Measurements from ENCODE around the gene PRMT6. TPM values are rescaled to one million over a fixed set of nuclear protein-coding genes. Genes with fewer than 3 reads are reported as not detected.

Gene PRMT6
- total RNA-seq (1 to 10 TPM; 6.1 to 7.9 TPM), total RNA-seq (8.0 to 42.2 (median 25.7) reads per million in 172 experiments)
- 9.2 TPM for polyA plus RNA-seq (2013, experiment 1 of 2)
- 7.7 TPM for polyA plus RNA-seq (2013, experiment 2 of 2)

DNA sequence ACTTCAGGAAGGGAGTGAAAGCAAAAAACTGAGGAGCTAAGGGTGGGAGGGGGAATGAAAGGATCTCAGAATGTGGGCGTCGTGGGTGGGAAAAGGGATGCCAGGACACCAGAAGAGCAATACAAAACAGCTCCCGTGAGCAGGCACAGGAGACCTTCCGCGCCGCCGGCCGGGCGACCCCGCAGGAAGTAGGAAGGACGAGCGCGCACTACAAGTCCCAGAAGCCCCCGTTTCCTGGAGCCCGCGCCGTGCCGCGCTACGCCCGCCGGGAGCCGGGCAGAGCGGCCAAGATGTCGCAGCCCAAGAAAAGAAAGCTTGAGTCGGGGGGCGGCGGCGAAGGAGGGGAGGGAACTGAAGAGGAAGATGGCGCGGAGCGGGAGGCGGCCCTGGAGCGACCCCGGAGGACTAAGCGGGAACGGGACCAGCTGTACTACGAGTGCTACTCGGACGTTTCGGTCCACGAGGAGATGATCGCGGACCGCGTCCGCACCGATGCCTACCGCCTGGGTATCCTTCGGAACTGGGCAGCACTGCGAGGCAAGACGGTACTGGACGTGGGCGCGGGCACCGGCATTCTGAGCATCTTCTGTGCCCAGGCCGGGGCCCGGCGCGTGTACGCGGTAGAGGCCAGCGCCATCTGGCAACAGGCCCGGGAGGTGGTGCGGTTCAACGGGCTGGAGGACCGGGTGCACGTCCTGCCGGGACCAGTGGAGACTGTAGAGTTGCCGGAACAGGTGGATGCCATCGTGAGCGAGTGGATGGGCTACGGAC, at the start of gene PRMT6:
TSS of gene PRMT6 (plus strand) at position 249 of the 771 bp plus-strand sequence. CDS start at position 291, 42 bp downstream.
- H3K36me3 Mint-ChIP-seq (ENCODE audit: low read depth), result peaks cover 29% of the 10 kb centered on the region
- H3K9me3 ChIP-seq (ENCODE audit: control insufficient read depth in 1 of 2, insufficient read depth in 1 of 2, low read length in 2 of 2), result no peaks in the 10 kb centered on the region
- H3K27me3 ChIP-seq (ENCODE audit: control insufficient read depth in 1 of 2, insufficient read depth in 2 of 2, low read length in 2 of 2), result no peaks in the 10 kb centered on the region
- intact Hi-C loops (cut with DNase I, micrococcal nuclease), result loop anchor here in 1 of 2 experiments (2.0 kb wide), 1 partner anchor 86 kb away; no protein-coding TSS in a partner anchor
- peaks cover 27% of the 10 kb centered on the region for H3K4me1 Mint-ChIP-seq (ENCODE audit: low read depth)
- POLR2A ChIA-PET, result interaction anchor here (0.9 to 2.9 kb wide), 3 partner anchors 9 to 15 kb away, joined by 3 to 11 read pairs (median 4); no protein-coding TSS in a partner anchor
- H3K4me3 ChIP-seq (ENCODE audit: low read length), result peak within 1 kb of the TSS; percentile 96
- H3K27ac Mint-ChIP-seq, result peak within 1 kb of the TSS; percentile 96
- peaks cover 17% of the 10 kb centered on the region for H3K4me1 ChIP-seq (ENCODE audit: insufficient read depth, low read length)
- H3K27ac ChIP-seq (ENCODE audit: low read depth in 1 of 2, low read length in 2 of 2), result peak within 1 kb of the TSS; percentile 65 to 71
- H3K27me3 Mint-ChIP-seq, result no peaks in the 10 kb centered on the region
- peak; percentile 62 to 89 (median 77) for DNase-seq
- H3K9me3 Mint-ChIP-seq, result no peaks in the 10 kb centered on the region
- peak within 1 kb of the TSS; percentile 98 for H3K4me3 Mint-ChIP-seq
- TF ChIP-seq, protein P1, sequence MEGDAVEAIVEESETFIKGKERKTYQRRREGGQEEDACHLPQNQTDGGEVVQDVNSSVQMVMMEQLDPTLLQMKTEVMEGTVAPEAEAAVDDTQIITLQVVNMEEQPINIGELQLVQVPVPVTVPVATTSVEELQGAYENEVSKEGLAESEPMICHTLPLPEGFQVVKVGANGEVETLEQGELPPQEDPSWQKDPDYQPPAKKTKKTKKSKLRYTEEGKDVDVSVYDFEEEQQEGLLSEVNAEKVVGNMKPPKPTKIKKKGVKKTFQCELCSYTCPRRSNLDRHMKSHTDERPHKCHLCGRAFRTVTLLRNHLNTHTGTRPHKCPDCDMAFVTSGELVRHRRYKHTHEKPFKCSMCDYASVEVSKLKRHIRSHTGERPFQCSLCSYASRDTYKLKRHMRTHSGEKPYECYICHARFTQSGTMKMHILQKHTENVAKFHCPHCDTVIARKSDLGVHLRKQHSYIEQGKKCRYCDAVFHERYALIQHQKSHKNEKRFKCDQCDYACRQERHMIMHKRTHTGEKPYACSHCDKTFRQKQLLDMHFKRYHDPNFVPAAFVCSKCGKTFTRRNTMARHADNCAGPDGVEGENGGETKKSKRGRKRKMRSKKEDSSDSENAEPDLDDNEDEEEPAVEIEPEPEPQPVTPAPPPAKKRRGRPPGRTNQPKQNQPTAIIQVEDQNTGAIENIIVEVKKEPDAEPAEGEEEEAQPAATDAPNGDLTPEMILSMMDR (IDR thresholded peaks at IDR 0.05), result no peak
- ATAC-seq (ENCODE audit: poor library complexity), result peak; percentile 96
- CTCF ChIA-PET, result no interaction called here
- peaks cover 8% of the 10 kb centered on the region for H3K36me3 ChIP-seq (ENCODE audit: insufficient read depth, low read length)

DNA sequence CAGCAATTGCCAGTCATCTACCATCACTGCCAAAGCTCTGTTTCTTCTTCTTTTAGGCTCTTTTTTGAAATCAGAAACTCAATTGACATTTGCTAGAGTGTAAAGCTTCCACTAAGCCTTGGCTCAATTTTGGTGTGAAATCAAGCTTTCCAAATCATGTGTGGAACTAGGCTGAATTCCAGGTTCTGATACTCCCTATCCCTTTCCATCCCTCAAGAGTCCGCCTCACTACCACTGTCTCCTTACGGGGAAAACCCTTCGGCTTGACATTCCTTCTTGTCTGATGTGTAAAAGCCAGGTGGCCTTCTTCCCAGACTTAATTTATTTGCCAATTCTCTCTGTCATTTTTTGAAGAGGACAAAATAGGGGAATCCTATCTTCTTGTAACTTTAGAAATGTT, 47.2 kb upstream of the PRMT6 start:
- no peak overlapping the region for H3K4me3 ChIP-seq (ENCODE audit: low read length)
- DNase-seq, result no peak
- H3K36me3 ChIP-seq (ENCODE audit: insufficient read depth, low read length), result no peaks in the 10 kb centered on the region
- no peak overlapping the region for H3K4me3 Mint-ChIP-seq
- no peak overlapping the region for H3K27ac ChIP-seq (ENCODE audit: low read depth in 1 of 2, low read length in 2 of 2)
- H3K27me3 Mint-ChIP-seq, result peaks cover 25% of the 10 kb centered on the region
- no peak for ATAC-seq (ENCODE audit: poor library complexity)
- no peaks in the 10 kb centered on the region for H3K36me3 Mint-ChIP-seq (ENCODE audit: low read depth)
- no peaks in the 10 kb centered on the region for H3K27me3 ChIP-seq (ENCODE audit: control insufficient read depth in 1 of 2, insufficient read depth in 2 of 2, low read length in 2 of 2)
- no peaks in the 10 kb centered on the region for H3K9me3 Mint-ChIP-seq
- intact Hi-C loops (cut with DNase I, micrococcal nuclease), result no loop called here
- no peaks in the 10 kb centered on the region for H3K9me3 ChIP-seq (ENCODE audit: control insufficient read depth in 1 of 2, insufficient read depth in 1 of 2, low read length in 2 of 2)
- H3K27ac Mint-ChIP-seq, result no peak overlapping the region
- ChIA-PET POLR2A (no interaction called here), CTCF (no interaction called here)
- no peaks in the 10 kb centered on the region for H3K4me1 Mint-ChIP-seq (ENCODE audit: low read depth)
- no peaks in the 10 kb centered on the region for H3K4me1 ChIP-seq (ENCODE audit: insufficient read depth, low read length)
- TF ChIP-seq, protein P1 (IDR thresholded peaks at IDR 0.05), result no peak

DNA sequence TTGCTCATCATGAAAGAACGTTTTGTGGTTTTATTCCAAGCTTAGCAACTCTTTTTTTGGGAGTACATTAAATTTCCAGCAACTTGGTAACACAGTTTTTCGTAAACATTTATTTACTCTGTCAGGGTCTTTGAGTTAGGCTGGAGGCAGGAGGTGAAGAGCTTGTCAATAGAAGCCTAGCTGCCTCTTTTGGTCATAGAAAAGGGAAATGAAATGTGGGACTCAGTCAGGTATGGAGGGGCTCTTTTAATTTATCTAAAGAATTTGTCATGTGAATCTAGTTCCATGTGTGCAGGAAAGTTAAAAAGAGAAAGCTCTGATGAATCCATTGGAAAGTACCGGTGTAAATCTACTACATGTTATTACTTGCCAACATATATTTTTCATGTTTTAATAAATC, 45.9 kb upstream of the PRMT6 start:
- no peak overlapping the region for H3K4me3 ChIP-seq (ENCODE audit: low read length)
- no peaks in the 10 kb centered on the region for H3K27me3 ChIP-seq (ENCODE audit: control insufficient read depth in 1 of 2, insufficient read depth in 2 of 2, low read length in 2 of 2)
- H3K36me3 ChIP-seq (ENCODE audit: insufficient read depth, low read length), result no peaks in the 10 kb centered on the region
- H3K9me3 Mint-ChIP-seq, result no peaks in the 10 kb centered on the region
- H3K36me3 Mint-ChIP-seq (ENCODE audit: low read depth), result no peaks in the 10 kb centered on the region
- no peaks in the 10 kb centered on the region for H3K9me3 ChIP-seq (ENCODE audit: control insufficient read depth in 1 of 2, insufficient read depth in 1 of 2, low read length in 2 of 2)
- H3K27me3 Mint-ChIP-seq, result peaks cover 35% of the 10 kb centered on the region
- CTCF ChIA-PET, result no interaction called here
- H3K4me1 ChIP-seq (ENCODE audit: insufficient read depth, low read length), result no peaks in the 10 kb centered on the region
- H3K4me1 Mint-ChIP-seq (ENCODE audit: low read depth), result no peaks in the 10 kb centered on the region
- no peak for ATAC-seq (ENCODE audit: poor library complexity)
- no peak overlapping the region for H3K27ac ChIP-seq (ENCODE audit: low read depth in 1 of 2, low read length in 2 of 2)
- intact Hi-C loops (cut with DNase I, micrococcal nuclease), result no loop called here
- POLR2A ChIA-PET, result no interaction called here
- TF ChIP-seq, protein P1 (IDR thresholded peaks at IDR 0.05), result no peak
- H3K4me3 Mint-ChIP-seq, result no peak overlapping the region
- H3K27ac Mint-ChIP-seq, result no peak overlapping the region
- no peak for DNase-seq
